CD4-positive, CD25-positive, alpha-beta regulatory T cell (primary cell): ENCODE measurements around the gene YJEFN3. TPM values are rescaled to one million over a fixed set of nuclear protein-coding genes. Genes with fewer than 3 reads are reported as not detected.
A peak's percentile ranks its signal among the peaks of the same experiment; 100 is the strongest.

Experiments
- ATAC-seq, 2 donors: fragments of 150-1000 bp; cut with Tn5 transposase; one replicate each; pipeline ENCODE4 v1.10.0; 2021; ENCODE audit warnings: low read depth in 2 of 2, moderate number of reproducible peaks in 2 of 2, moderate library complexity in 1 of 2
- DNase-seq, 3 donors: peaks; one replicate each; pipeline versions ENCODE4 v3.0.0 to v3.0.0-alpha.2; 2012 to 2022; ENCODE audit warnings: mixed read lengths in 1 of 3
- H3K27ac ChIP-seq: one replicate; pipeline ENCODE4 v1.7.0; 2013; ENCODE audit warnings: mild to moderate bottlenecking, low read length; ENCODE audit not compliant: insufficient read depth, poor library complexity, severe bottlenecking
- H3K27me3 ChIP-seq: one replicate; pipeline ENCODE4 v1.7.0; 2013; ENCODE audit warnings: low read length; ENCODE audit not compliant: control insufficient read depth, insufficient read depth
- H3K36me3 ChIP-seq: one replicate; pipeline ENCODE4 v1.7.0; 2013; ENCODE audit warnings: mild to moderate bottlenecking, low read length, moderate library complexity; ENCODE audit not compliant: control insufficient read depth, insufficient read depth
- H3K4me1 ChIP-seq: 2 replicates; pipeline ENCODE4 v1.7.0; 2013; ENCODE audit warnings: mild to moderate bottlenecking, low read length; ENCODE audit not compliant: insufficient read depth, control insufficient read depth, poor library complexity, severe bottlenecking
- H3K4me3 ChIP-seq: one replicate; pipeline ENCODE4 v1.7.0; 2013; ENCODE audit warnings: low read depth, mild to moderate bottlenecking, low read length, moderate library complexity
- H3K9me3 ChIP-seq, 2 experiments: 1 replicate in 1 of 2; 2 replicates in 1 of 2; pipeline ENCODE4 v1.7.0; 2013; ENCODE audit warnings: low read length in 2 of 2, mild to moderate bottlenecking in 1 of 2, moderate library complexity in 1 of 2; ENCODE audit not compliant: control insufficient read depth in 2 of 2
- H3K27ac Mint-ChIP-seq, 3 donors: one replicate each; pipeline ENCODE4 v1.8.0; 2020 to 2022; ENCODE audit warnings: mild to moderate bottlenecking in 3 of 3, mixed read lengths in 3 of 3, moderate library complexity in 2 of 3
- H3K27me3 Mint-ChIP-seq: one replicate; pipeline ENCODE4 v1.8.0; 2022; ENCODE audit warnings: mild to moderate bottlenecking, mixed read lengths
- H3K36me3 Mint-ChIP-seq: one replicate; pipeline ENCODE4 v1.8.0; 2020; ENCODE audit warnings: mixed read lengths
- H3K4me1 Mint-ChIP-seq, 4 donors: one replicate each; pipeline ENCODE4 v1.8.0; 2020 to 2022; ENCODE audit warnings: mixed read lengths in 4 of 4, mild to moderate bottlenecking in 1 of 4
- H3K4me3 Mint-ChIP-seq, 4 donors: one replicate each; pipeline ENCODE4 v1.8.0; 2020 to 2022; ENCODE audit warnings: mild to moderate bottlenecking in 4 of 4, mixed read lengths in 4 of 4, moderate library complexity in 3 of 4
- H3K9me3 Mint-ChIP-seq, 7 donors: one replicate each; pipeline ENCODE4 v1.8.0; 2020 to 2022; ENCODE audit warnings: mixed read lengths in 7 of 7, mild to moderate bottlenecking in 3 of 7, moderate library complexity in 2 of 7
- polyA plus RNA-seq, 4 donors: library from polyadenylated mRNA; unstranded; fragments of 300-500 nt; fragmentation: Illumina TruSeq; gene quantifications; one replicate each; pipeline ENCODE4 v1.2.3, GENCODE V29; 2021
- total RNA-seq: library from RNA; stranded (reverse); gene quantifications from one replicate; pipeline ENCODE4 v1.2.3, GENCODE V29; 2022

YJEFN3 gene
- total and polyA plus RNA-seq, 5 donors from 2014 or later, result 6.6 TPM; not detected in 4

- Histone ChIP-seq H3K36me3 (peaks cover 39% of the 10 kb centered on the region), H3K4me3 (no peak overlapping the region), H3K27me3 (no peaks in the 10 kb centered on the region), H3K9me3 (no peaks in the 10 kb centered on the region), H3K4me1 (no peaks in the 10 kb centered on the region), H3K27ac (no peak overlapping the region)
- H3K27ac Mint-ChIP-seq, result no peak overlapping the region
- H3K27me3 Mint-ChIP-seq, result no peaks in the 10 kb centered on the region
- peak overlapping the region in 1 of 4 donors; percentile 69 for H3K4me3 Mint-ChIP-seq
- peaks cover 26% of the 10 kb centered on the region for H3K36me3 Mint-ChIP-seq
- ATAC-seq (no peak), DNase-seq (no peak)
- H3K4me1 Mint-ChIP-seq, result no peaks in the 10 kb centered on the region
- no peaks in the 10 kb centered on the region for H3K9me3 Mint-ChIP-seq
Observed at GRCh38 chr19:19508217-19508616, 20.5 kb upstream of the YJEFN3 start.

DNA sequence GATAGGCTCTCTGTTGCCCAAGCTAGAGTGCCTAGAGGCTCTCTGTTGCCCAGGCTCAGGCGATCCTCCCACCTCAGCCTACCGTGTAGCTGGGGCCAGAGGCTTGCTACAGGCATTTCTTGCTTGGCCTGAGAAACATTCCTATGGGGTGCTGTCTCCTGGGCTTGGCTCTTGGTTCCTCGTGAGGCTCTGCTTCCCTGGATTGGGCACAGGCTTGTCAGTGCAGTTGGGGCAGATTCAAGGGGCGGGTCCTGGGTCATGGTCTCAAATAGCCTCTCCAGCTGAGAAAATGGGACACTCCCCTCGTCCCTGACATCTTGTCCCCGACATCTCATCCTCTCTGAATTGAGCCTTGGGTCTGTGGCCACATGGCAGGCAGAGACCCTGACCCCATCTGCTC, 18.3 kb upstream of the YJEFN3 start:
- peaks cover 17% of the 10 kb centered on the region for H3K36me3 ChIP-seq
- no peak overlapping the region for H3K27ac ChIP-seq
- no peak for ATAC-seq
- no peak overlapping the region for H3K4me3 ChIP-seq
- no peak for DNase-seq
- H3K27ac Mint-ChIP-seq, result no peak overlapping the region
- H3K4me3 Mint-ChIP-seq, result peak overlapping the region in 1 of 4 donors; percentile 15
- peaks cover 0 to 3% (median 0%) of the 10 kb centered on the region in 4 donors for H3K4me1 Mint-ChIP-seq
- H3K27me3 ChIP-seq, result no peaks in the 10 kb centered on the region
- no peaks in the 10 kb centered on the region for H3K9me3 Mint-ChIP-seq
- no peaks in the 10 kb centered on the region for H3K9me3 ChIP-seq
- H3K36me3 Mint-ChIP-seq, result peaks cover 13% of the 10 kb centered on the region
- H3K27me3 Mint-ChIP-seq, result no peaks in the 10 kb centered on the region
- peaks cover 4% of the 10 kb centered on the region for H3K4me1 ChIP-seq

GRCh38 chr19:19513682-19514081, 15.0 kb upstream of the YJEFN3 start:
- DNase-seq (no peak), ATAC-seq (no peak)
- Histone ChIP-seq H3K4me3 (no peak overlapping the region), H3K9me3 (no peaks in the 10 kb centered on the region), H3K36me3 (no peaks in the 10 kb centered on the region), H3K27me3 (no peaks in the 10 kb centered on the region), H3K4me1 (peaks cover 24% of the 10 kb centered on the region), H3K27ac (no peak overlapping the region)
- peaks cover 0 to 31% (median 13%) of the 10 kb centered on the region in 4 donors for H3K4me1 Mint-ChIP-seq
- H3K4me3 Mint-ChIP-seq, result peak overlapping the region in 3 of 4 donors; percentile 41 to 52 (median 52)
- H3K27me3 Mint-ChIP-seq, result no peaks in the 10 kb centered on the region
- no peaks in the 10 kb centered on the region for H3K36me3 Mint-ChIP-seq
- no peaks in the 10 kb centered on the region for H3K9me3 Mint-ChIP-seq
- H3K27ac Mint-ChIP-seq, result peak overlapping the region in 1 of 3 donors; percentile 63

DNA sequence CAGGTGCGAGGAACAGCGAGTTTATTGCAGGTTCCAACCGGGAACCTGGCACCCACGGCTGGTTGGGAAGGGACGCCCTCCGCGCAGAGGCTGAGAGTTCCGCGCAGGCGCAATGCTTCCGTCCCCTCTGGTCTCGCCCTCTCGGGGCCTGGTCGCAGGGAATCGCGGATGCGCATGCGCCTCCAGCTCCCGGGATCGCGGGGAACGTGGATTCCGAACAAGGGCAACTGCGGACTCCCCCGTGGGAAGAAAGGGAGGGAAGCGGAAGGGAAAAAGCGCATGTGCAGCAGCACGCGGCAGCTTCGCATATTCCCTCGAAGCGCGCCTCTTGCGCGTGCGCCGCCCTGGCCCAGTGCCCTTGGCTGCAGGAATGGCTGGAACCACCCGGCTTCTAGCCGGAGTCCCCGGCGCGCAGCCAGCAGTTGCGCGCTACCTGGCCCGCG, 14.5 kb upstream of the YJEFN3 start:
- Mint-ChIP-seq H3K36me3 (peaks cover 2% of the 10 kb centered on the region), H3K9me3 (no peaks in the 10 kb centered on the region), H3K4me3 (peak overlapping the region in 2 of 4 donors; percentile 56 to 62), H3K27ac (no peak overlapping the region), H3K27me3 (no peaks in the 10 kb centered on the region), H3K4me1 (peaks cover 0 to 33% (median 15%) of the 10 kb centered on the region in 4 donors)
- Histone ChIP-seq H3K27ac (no peak overlapping the region), H3K36me3 (peaks cover under 1% of the 10 kb centered on the region), H3K4me1 (peaks cover 24% of the 10 kb centered on the region), H3K4me3 (no peak overlapping the region), H3K9me3 (no peaks in the 10 kb centered on the region), H3K27me3 (no peaks in the 10 kb centered on the region)
- DNase-seq (no peak), ATAC-seq (no peak)

DNA sequence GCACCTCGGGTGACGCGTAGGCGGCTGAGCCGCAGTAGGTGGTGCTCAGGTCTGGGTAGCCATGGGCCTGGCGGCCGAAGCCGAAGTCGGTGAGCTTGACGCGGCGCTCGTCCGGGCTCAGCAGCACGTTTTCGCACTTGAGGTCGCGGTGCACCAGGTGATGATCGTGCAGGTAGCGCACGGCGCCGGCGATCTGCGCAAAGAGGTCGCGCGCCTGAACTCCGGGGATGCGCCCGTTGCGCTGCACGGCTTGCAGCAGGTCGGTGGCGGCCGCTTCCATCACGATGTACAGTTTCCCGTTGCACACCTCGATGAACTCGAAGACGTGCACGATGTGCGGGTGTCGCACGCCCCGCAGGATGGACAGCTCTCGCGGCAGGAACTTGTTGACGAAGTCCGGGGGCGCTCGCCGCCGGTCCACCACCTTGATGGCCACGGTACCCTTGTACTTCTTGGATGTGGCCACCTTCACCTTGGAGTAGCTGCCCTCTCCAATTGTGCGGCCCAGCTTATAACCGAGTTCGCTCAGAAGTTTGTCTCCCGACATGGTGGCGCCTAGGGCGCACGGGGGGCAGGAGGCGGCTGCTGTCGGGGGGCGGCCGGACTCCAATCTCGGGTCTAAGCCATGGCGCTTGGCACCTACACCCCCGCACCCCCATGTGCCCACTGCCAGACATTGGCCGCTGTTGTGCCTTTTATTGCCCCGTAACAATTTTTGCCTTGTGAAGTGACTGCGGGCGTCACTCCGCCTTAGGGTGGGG, 13.7 kb upstream of the YJEFN3 start, which contains the start of gene TSSK6:
Gene TSSK6, minus strand, starts transcription at position 668 of the 761 bp plus-strand sequence. Its CDS starts 121 bp downstream, at position 547.
- H3K27me3 ChIP-seq, result no peaks in the 10 kb centered on the region
- DNase-seq (no peak), ATAC-seq (no peak)
- peaks cover 6% of the 10 kb centered on the region for H3K36me3 ChIP-seq
- Mint-ChIP-seq H3K27ac (peak within 1 kb of the TSS; percentile 93 to 97 (median 95)), H3K9me3 (no peaks in the 10 kb centered on the region), H3K27me3 (no peaks in the 10 kb centered on the region), H3K4me3 (peak within 1 kb of the TSS; percentile 95 to 98 (median 95)), H3K4me1 (peaks cover 0 to 41% (median 19%) of the 10 kb centered on the region in 4 donors), H3K36me3 (peaks cover 11% of the 10 kb centered on the region)
- H3K4me1 ChIP-seq, result peaks cover 24% of the 10 kb centered on the region
- peak within 1 kb of the TSS; percentile 84 for H3K27ac ChIP-seq
- H3K9me3 ChIP-seq, result no peaks in the 10 kb centered on the region
- H3K4me3 ChIP-seq, result peak within 1 kb of the TSS; percentile 94

GRCh38 chr19:19515642-19516519, 12.8 kb upstream of the YJEFN3 start, which contains the start of gene NDUFA13:
NDUFA13 (plus strand) TSS chr19:19516225; CDS start chr19:19516239, 14 bp downstream.
- Histone ChIP-seq H3K36me3 (peaks cover 10% of the 10 kb centered on the region), H3K27ac (peak within 1 kb of the TSS; percentile 84), H3K4me1 (peaks cover 26% of the 10 kb centered on the region), H3K27me3 (no peaks in the 10 kb centered on the region), H3K9me3 (no peaks in the 10 kb centered on the region), H3K4me3 (peak within 1 kb of the TSS; percentile 94)
- ATAC-seq (peak; percentile 88 to 90), DNase-seq (peak; percentile 89 to 95 (median 93))
- Mint-ChIP-seq H3K9me3 (no peaks in the 10 kb centered on the region), H3K4me1 (peaks cover 0 to 49% (median 23%) of the 10 kb centered on the region in 4 donors), H3K36me3 (peaks cover 16% of the 10 kb centered on the region), H3K4me3 (peak within 1 kb of the TSS; percentile 95 to 98 (median 95)), H3K27ac (peak within 1 kb of the TSS; percentile 93 to 97 (median 95)), H3K27me3 (no peaks in the 10 kb centered on the region)

DNA sequence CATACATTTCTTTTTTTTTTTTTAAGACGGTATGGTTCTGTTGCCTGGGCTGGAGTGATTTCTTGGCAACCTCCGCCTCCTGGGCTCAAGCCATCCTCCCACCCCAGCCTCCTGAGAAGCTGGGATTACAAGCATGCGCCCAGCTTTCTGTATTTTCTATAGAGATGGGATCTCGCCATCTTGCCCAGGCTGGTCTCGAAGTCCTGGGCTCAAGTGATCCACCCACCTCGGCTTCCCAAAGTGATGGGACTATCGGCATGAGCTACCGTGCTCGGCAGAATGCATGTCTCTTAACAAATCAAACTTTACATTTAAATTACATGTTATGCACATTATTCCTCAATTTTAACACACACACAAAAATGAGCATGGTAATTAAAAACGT, 11.5 kb upstream of the YJEFN3 start:
- Mint-ChIP-seq H3K4me3 (peak overlapping the region; percentile 95 to 98 (median 95)), H3K36me3 (peaks cover 19% of the 10 kb centered on the region), H3K9me3 (no peaks in the 10 kb centered on the region), H3K27ac (no peak overlapping the region), H3K4me1 (peaks cover 0 to 53% (median 24%) of the 10 kb centered on the region in 4 donors), H3K27me3 (no peaks in the 10 kb centered on the region)
- no peaks in the 10 kb centered on the region for H3K9me3 ChIP-seq
- peaks cover 10% of the 10 kb centered on the region for H3K36me3 ChIP-seq
- DNase-seq (no peak), ATAC-seq (no peak)
- H3K27ac ChIP-seq, result no peak overlapping the region
- H3K4me1 ChIP-seq, result peaks cover 26% of the 10 kb centered on the region
- H3K27me3 ChIP-seq, result no peaks in the 10 kb centered on the region
- peak overlapping the region; percentile 26 for H3K4me3 ChIP-seq
